DND-41 (cell line): Measurements from ENCODE around the gene RNF145.

Experiments used
- CTCF ChIP-seq: IDR thresholded peaks from 2 replicates; pipeline ENCODE4 v1.5.1; 2012; ENCODE audit warnings: borderline replicate concordance, low read length, moderate library complexity, mild to moderate bottlenecking; ENCODE audit not compliant: poor library complexity, severe bottlenecking; ENCODE audit errors: extremely low read depth
- EZH2 ChIP-seq: IDR thresholded peaks from 3 replicates; pipeline ENCODE4 v1.6.1; 2012; ENCODE audit warnings: borderline replicate concordance, low read depth, mild to moderate bottlenecking, moderate library complexity, low read length, inconsistent platforms; ENCODE audit not compliant: severe bottlenecking

GRCh38 chr5:159149085-159149484 lies 60.3 kb downstream of the RNF145 start:
- TF ChIP-seq CTCF (no peak), EZH2 (no peak)
